ENCODE results near the gene CSTF2T.
A peak's percentile ranks its signal among the peaks of the same experiment; 100 is the strongest.

The CSTF2T gene, protein sequence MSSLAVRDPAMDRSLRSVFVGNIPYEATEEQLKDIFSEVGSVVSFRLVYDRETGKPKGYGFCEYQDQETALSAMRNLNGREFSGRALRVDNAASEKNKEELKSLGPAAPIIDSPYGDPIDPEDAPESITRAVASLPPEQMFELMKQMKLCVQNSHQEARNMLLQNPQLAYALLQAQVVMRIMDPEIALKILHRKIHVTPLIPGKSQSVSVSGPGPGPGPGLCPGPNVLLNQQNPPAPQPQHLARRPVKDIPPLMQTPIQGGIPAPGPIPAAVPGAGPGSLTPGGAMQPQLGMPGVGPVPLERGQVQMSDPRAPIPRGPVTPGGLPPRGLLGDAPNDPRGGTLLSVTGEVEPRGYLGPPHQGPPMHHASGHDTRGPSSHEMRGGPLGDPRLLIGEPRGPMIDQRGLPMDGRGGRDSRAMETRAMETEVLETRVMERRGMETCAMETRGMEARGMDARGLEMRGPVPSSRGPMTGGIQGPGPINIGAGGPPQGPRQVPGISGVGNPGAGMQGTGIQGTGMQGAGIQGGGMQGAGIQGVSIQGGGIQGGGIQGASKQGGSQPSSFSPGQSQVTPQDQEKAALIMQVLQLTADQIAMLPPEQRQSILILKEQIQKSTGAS

DNA sequence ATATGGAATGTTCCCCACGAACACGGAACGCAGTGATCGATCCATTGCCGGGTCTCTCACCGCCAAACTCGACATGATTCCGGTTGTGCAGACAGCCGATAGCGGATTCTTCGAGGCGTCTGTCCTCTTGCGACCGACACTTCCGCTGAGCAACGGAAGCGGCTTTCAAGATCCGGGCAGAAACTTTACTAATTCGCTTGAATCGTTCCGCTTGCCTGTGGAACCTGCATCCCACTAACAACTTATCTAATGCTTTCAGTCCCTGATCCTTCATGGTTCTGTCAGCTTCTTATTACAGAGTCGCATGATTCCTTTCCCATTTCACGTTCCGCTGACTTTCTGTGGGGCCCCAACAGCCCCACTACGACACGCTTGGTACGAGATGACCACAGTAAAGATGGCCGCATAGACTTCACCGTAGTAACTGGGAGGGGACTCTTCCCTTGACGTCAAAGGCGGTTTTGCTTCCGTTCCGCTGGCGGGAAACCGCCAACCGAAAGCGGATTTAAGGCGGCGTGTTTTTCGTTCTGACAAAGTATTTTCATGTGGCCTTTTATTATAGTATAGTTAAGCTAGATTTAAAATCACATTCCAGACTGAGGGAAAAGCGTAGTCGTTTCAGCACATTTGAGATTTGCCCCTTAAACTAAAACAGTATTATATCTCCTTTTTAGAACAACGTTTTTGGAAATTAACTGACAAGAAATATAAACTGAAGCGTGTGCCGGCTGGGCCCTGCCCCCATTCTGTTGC is at the start of gene CSTF2T:
Gene CSTF2T, minus strand, starts transcription at position 121 of the 753 bp plus-strand sequence. Its CDS starts 46 bp downstream, at position 75.
- TF ChIP-seq, protein P1, sequence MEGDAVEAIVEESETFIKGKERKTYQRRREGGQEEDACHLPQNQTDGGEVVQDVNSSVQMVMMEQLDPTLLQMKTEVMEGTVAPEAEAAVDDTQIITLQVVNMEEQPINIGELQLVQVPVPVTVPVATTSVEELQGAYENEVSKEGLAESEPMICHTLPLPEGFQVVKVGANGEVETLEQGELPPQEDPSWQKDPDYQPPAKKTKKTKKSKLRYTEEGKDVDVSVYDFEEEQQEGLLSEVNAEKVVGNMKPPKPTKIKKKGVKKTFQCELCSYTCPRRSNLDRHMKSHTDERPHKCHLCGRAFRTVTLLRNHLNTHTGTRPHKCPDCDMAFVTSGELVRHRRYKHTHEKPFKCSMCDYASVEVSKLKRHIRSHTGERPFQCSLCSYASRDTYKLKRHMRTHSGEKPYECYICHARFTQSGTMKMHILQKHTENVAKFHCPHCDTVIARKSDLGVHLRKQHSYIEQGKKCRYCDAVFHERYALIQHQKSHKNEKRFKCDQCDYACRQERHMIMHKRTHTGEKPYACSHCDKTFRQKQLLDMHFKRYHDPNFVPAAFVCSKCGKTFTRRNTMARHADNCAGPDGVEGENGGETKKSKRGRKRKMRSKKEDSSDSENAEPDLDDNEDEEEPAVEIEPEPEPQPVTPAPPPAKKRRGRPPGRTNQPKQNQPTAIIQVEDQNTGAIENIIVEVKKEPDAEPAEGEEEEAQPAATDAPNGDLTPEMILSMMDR (IDR thresholded peaks at IDR 0.05; ENCODE audit: borderline replicate concordance, control extremely low read depth, extremely low read depth, insufficient read depth, missing control alignments): no peak
- in situ Hi-C loops (cut with MboI; ENCODE audit: low sequenced_read_pairs, unreplicated experiment): no loop called here
- peak; percentile 65 for DNase-seq (ENCODE audit: low spot score)

DNA sequence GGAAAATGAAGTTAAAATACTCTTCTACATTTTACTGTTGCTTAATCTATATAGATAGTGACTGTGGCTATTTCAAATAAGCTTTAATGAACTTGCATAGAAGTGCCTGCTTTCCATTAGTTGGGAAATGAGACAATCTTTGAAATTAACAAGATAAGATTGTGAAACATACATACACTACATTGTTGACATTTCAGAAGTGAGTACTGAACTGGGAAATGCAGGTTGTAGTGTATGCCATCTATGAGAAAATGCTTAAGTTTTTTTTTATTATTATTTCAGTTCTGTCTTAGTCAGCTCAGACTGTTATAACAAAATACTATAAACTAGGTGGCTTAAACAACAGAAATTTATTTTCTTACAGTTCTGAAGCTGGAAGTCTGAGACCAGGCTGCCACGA is 49.6 kb upstream of the CSTF2T start:
- no peak for DNase-seq (ENCODE audit: low spot score)
- TF ChIP-seq, protein P1 (IDR thresholded peaks at IDR 0.05; ENCODE audit: borderline replicate concordance, control extremely low read depth, extremely low read depth, insufficient read depth, missing control alignments): no peak
- in situ Hi-C loops (cut with MboI; ENCODE audit: low sequenced_read_pairs, unreplicated experiment): no loop called here

DNA sequence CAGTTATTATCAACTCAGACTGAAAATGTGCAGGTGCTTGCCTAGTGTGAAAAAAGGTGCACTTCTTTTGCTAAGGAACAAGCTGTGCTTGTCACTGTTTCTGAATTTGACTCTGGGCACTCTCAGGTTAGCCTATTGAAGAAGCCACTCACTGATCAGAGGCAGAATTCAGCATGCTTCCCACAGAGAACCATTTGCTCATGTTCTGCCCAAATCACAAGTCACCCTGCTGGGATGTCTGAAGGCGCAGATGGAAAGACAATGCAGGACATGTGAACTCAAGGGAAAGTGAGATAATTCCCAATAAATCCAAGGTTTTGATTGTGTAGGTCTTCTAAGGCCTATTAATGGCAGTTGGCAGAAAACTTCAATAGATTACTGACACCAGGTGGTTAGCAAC is 47.8 kb upstream of the CSTF2T start:
- in situ Hi-C loops (cut with MboI; ENCODE audit: low sequenced_read_pairs, unreplicated experiment): no loop called here
- DNase-seq (ENCODE audit: low spot score): no peak
- TF ChIP-seq, protein P1 (IDR thresholded peaks at IDR 0.05; ENCODE audit: borderline replicate concordance, control extremely low read depth, extremely low read depth, insufficient read depth, missing control alignments): no peak

DNA sequence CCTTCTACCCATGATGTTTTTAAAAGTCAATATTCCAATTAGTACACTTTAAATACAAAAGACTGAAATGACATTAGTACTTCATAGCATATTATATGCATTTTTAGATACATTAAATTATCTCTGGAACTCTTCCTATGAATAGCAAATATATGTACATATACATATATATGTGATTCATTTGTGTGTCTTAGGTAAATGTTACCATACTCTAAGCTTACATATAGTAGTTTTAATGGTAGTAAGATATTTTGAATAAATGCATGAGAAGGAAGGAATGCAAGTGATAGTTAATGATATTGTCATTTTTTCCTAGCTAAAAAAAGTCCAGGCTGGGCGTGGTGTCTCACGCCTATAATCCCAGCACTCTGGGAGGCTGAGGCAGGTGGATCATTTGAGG is 46.0 kb upstream of the CSTF2T start:
- no peak for DNase-seq (ENCODE audit: low spot score)
- TF ChIP-seq, protein P1 (IDR thresholded peaks at IDR 0.05; ENCODE audit: borderline replicate concordance, control extremely low read depth, extremely low read depth, insufficient read depth, missing control alignments): no peak
- in situ Hi-C loops (cut with MboI; ENCODE audit: low sequenced_read_pairs, unreplicated experiment): no loop called here

DNA sequence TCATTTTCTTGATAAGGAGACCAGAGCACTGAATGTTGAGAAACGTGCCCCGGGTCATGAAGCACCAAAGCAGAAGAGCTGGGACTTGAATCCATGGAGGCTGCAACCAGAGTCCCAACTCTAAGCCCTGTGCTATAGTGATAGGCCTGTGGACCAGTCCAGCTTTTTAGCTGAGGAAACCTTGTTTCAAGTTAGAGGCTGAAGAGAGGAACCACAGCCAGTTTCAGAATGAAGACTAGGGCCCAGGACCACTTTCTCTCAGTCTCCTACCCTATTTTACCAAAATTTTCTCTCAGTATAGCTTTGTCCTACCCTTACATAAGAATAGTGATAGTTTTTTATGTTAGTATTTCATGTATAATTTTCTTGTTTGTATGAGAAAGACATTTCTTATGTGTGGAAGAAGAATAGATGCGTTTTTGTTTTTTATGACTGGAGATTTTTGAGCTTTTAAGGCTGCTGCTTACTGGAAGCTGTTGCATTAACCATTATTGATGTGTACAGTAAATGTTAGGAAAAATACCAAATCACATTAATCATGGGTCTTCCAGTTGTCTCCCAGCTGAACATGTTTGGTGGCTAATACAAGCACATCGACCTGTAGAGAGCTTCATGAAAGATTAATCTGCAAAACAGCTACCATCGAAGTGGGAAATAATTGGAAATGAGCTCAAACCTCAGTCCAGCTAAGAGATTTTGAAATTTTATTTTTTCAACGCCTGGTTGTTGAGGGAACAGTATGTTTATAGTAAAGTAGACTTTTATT is 45.0 kb upstream of the CSTF2T start:
- no peak for DNase-seq (ENCODE audit: low spot score)
- in situ Hi-C loops (cut with MboI; ENCODE audit: low sequenced_read_pairs, unreplicated experiment): no loop called here
- TF ChIP-seq, protein P1 (IDR thresholded peaks at IDR 0.05; ENCODE audit: borderline replicate concordance, control extremely low read depth, extremely low read depth, insufficient read depth, missing control alignments): no peak

DNA sequence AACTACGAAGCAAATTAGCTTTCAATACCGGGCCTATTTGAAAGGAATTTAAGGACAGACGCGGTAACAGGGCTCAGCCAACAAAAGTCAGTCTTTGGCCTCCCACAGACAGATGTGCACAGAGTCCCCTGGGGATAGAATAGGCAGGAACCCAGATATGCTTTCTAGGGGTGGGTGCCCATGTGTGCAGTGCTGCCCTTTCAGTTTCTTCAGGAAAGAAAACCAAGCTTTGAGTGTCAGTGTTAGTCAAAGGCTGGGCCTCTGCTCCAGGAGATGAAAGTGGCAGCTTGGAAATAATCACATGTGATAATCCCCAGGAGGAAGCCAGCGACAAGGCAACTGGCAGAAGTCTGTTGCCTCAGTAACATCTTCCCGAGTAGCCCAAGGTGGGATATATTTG is 43.8 kb upstream of the CSTF2T start:
- TF ChIP-seq, protein P1 (IDR thresholded peaks at IDR 0.05; ENCODE audit: borderline replicate concordance, control extremely low read depth, extremely low read depth, insufficient read depth, missing control alignments): no peak
- DNase-seq (ENCODE audit: low spot score): no peak
- in situ Hi-C loops (cut with MboI; ENCODE audit: low sequenced_read_pairs, unreplicated experiment): no loop called here

All from GM13976 (cell line).